Heart left ventricle (tissue), 13 donors: ENCODE measurements around the gene ARL8A.

ENCODE experiments used
- POLR2A ChIP-seq, 2 donors: fragments of 450-650 bp; IDR thresholded peaks; one replicate each; pipeline ENCODE4 v1.6.1; 2017; ENCODE audit warnings: antibody characterized with exemption in 2 of 2, mild to moderate bottlenecking in 2 of 2, moderate library complexity in 2 of 2
- TF ChIP-seq, protein P1 (sequence below), 12 donors: fragments of 200-600 bp; sonication (generic) in 4 of 12; IDR thresholded peaks; one replicate each; pipeline versions ENCODE4 v1.5.0 to v1.8.0; 2018 to 2022; ENCODE audit warnings: antibody characterized with exemption in 12 of 12, mild to moderate bottlenecking in 5 of 12
- donor health status: ischemic (EF 13 %, LVEDD 7.1; RV severe dilation, severe dysfunction).
- donor health status: DM: no; HTN: yes; CAD: no.
- donor health status: DM: no; HTN: no; CAD: no.
- donor health status: ischemic (EF 25% LVEDD 6.9; RV normal size, moderate dysfunction).
- donor health status: ischemic (EF 25% LVEDD 5.7; RV mildly dilated, moderate dysfunction).
- donor health status: ischemic (EF 35%, LVEDD 5.7; RV mildly dilated, moderate dysfunction).
- donor health status: nonischemic (EF 11% LVEDD 7.7; RV severe dilation, severe dysfunction).
- donor health status: DM: yes; HTN: yes; CAD: no.
- donor health status: PGD.
- donor health status: ischemic (EF 29% LVEDD 5.4; RV normal size, mild dysfunction).
- donor health status: nonischemic (EF 23%, LVEDD 6.1; RV moderate dilation, normal function).

- TF ChIP-seq POLR2A (IDR thresholded peaks at IDR 0.05) = no peak
- TF ChIP-seq, protein P1, sequence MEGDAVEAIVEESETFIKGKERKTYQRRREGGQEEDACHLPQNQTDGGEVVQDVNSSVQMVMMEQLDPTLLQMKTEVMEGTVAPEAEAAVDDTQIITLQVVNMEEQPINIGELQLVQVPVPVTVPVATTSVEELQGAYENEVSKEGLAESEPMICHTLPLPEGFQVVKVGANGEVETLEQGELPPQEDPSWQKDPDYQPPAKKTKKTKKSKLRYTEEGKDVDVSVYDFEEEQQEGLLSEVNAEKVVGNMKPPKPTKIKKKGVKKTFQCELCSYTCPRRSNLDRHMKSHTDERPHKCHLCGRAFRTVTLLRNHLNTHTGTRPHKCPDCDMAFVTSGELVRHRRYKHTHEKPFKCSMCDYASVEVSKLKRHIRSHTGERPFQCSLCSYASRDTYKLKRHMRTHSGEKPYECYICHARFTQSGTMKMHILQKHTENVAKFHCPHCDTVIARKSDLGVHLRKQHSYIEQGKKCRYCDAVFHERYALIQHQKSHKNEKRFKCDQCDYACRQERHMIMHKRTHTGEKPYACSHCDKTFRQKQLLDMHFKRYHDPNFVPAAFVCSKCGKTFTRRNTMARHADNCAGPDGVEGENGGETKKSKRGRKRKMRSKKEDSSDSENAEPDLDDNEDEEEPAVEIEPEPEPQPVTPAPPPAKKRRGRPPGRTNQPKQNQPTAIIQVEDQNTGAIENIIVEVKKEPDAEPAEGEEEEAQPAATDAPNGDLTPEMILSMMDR (IDR thresholded peaks at IDR 0.05) = no peak
Measured at GRCh38 chr1:202133989-202134388, 10.5 kb downstream of the ARL8A start.
